HEK293 (cell line): Measurements from ENCODE around the gene GRK5.

Experiments used
- CTCF ChIA-PET: fragments of 350-600 bp; formaldehyde crosslinking; extraction: SDS; loops from one replicate; lab custom pipeline; 2021; ENCODE audit warnings: antibody characterized with exemption; lab: Yijun Ruan, JAX
- POLR2A ChIA-PET: fragments of 300-600 bp; formaldehyde crosslinking; extraction: SDS; loops from one replicate; lab custom pipeline; 2020; ENCODE audit warnings: antibody characterized with exemption, inconsistent platforms; lab: Yijun Ruan, JAX
- H3K27ac ChIP-seq: fragments of 200-500 bp; sonication (Bioruptor generic); 2 replicates; pipeline ENCODE4 v1.5.1; 2014; ENCODE audit warnings: low read depth, low read length, control low read depth, inconsistent platforms; ENCODE audit errors: extremely low read depth
- H3K36me3 ChIP-seq, 2 experiments: fragments of 200-500 bp in 1 of 2; sonication (Bioruptor generic) in 1 of 2; 1 replicate in 1 of 2; 2 replicates in 1 of 2; pipeline ENCODE4 v1.5.1; 2014 to 2017; ENCODE audit warnings: inconsistent platforms in 2 of 2, low read length in 2 of 2; ENCODE audit not compliant: control insufficient read depth in 2 of 2, insufficient read depth in 1 of 2
- H3K4me1 ChIP-seq: fragments of 200-500 bp; sonication (Bioruptor generic); 2 replicates; pipeline ENCODE4 v1.5.1; 2014; ENCODE audit warnings: mild to moderate bottlenecking, low read length, inconsistent platforms; ENCODE audit not compliant: control insufficient read depth, insufficient read depth
- H3K4me3 ChIP-seq: 2 replicates; pipeline ENCODE4 v1.5.1; 2011; ENCODE audit warnings: low read depth, mild to moderate bottlenecking, control low read depth, low read length, moderate library complexity
- H3K9me3 ChIP-seq: fragments of 200-500 bp; sonication (Bioruptor generic); 2 replicates; pipeline ENCODE4 v1.5.1; 2014; ENCODE audit warnings: low read depth, low read length, inconsistent platforms; ENCODE audit not compliant: control insufficient read depth, insufficient read depth
- GLI2 ChIP-seq: fragments of 450-650 bp; formaldehyde crosslinking; IDR thresholded peaks from 2 replicates; pipeline ENCODE4; 2017; ENCODE audit warnings: missing biosample characterization, missing genetic modification characterization, low read depth, borderline replicate concordance
- GLIS1 ChIP-seq: fragments of 450-650 bp; formaldehyde crosslinking; IDR thresholded peaks from 2 replicates; pipeline ENCODE4 v1.5.1; 2016; ENCODE audit warnings: missing biosample characterization, missing genetic modification characterization
- PATZ1 ChIP-seq: fragments of 450-650 bp; formaldehyde crosslinking; IDR thresholded peaks from 2 replicates; pipeline ENCODE4 v1.5.1; 2016; ENCODE audit warnings: missing biosample characterization, missing genetic modification characterization
- PRDM2 ChIP-seq: fragments of 450-650 bp; formaldehyde crosslinking; IDR thresholded peaks from 2 replicates; pipeline ENCODE4 v1.5.1; 2016; ENCODE audit warnings: missing biosample characterization, missing genetic modification characterization, borderline replicate concordance
- PRDM4 ChIP-seq: fragments of 450-650 bp; formaldehyde crosslinking; IDR thresholded peaks from 2 replicates; pipeline ENCODE4 v1.5.1; 2017; ENCODE audit warnings: missing biosample characterization, missing genetic modification characterization
- REST ChIP-seq: fragments of 450-650 bp; formaldehyde crosslinking; IDR thresholded peaks from 2 replicates; pipeline ENCODE4 v1.5.1; 2016; ENCODE audit warnings: missing biosample characterization, missing genetic modification characterization
- ZFP3 ChIP-seq: fragments of 450-650 bp; formaldehyde crosslinking; IDR thresholded peaks from 2 replicates; pipeline ENCODE4 v1.5.1; 2016; ENCODE audit warnings: low read depth, missing biosample characterization, missing genetic modification characterization
- ZFP41 ChIP-seq: fragments of 450-650 bp; formaldehyde crosslinking; IDR thresholded peaks from 2 replicates; pipeline ENCODE4 v1.5.1; 2016; ENCODE audit warnings: missing biosample characterization, missing genetic modification characterization, borderline replicate concordance
- ZNF114 ChIP-seq: fragments of 450-650 bp; formaldehyde crosslinking; IDR thresholded peaks from 2 replicates; pipeline ENCODE4 v1.5.0; 2017; ENCODE audit warnings: missing biosample characterization, missing genetic modification characterization
- ZNF169 ChIP-seq: fragments of 450-650 bp; formaldehyde crosslinking; IDR thresholded peaks from 2 replicates; pipeline ENCODE4 v1.5.1; 2016; ENCODE audit warnings: missing biosample characterization, missing genetic modification characterization
- ZNF2 ChIP-seq: fragments of 450-650 bp; formaldehyde crosslinking; IDR thresholded peaks from 2 replicates; pipeline ENCODE4 v1.5.1; 2016; ENCODE audit warnings: missing biosample characterization, missing genetic modification characterization
- ZNF223 ChIP-seq: fragments of 450-650 bp; formaldehyde crosslinking; IDR thresholded peaks from 2 replicates; pipeline ENCODE4 v1.5.1; 2016; ENCODE audit warnings: missing biosample characterization, missing genetic modification characterization
- ZNF248 ChIP-seq: fragments of 450-650 bp; formaldehyde crosslinking; IDR thresholded peaks from 2 replicates; pipeline ENCODE4 v1.5.1; 2017; ENCODE audit warnings: missing biosample characterization, missing genetic modification characterization
- ZNF274 ChIP-seq, 2 experiments: fragments of 200-500 bp in 1 of 2; fragments of 450-650 bp in 1 of 2; sonication (Bioruptor generic) in 1 of 2; formaldehyde crosslinking in 1 of 2; IDR thresholded peaks; 2 replicates each; pipeline versions ENCODE4 v1.5.1 to v1.6.1; 2014 to 2016; ENCODE audit warnings: borderline replicate concordance in 1 of 2, inconsistent platforms in 1 of 2, low read length in 1 of 2, missing biosample characterization in 1 of 2, missing genetic modification characterization in 1 of 2
- ZNF324 ChIP-seq: fragments of 450-650 bp; formaldehyde crosslinking; IDR thresholded peaks from 2 replicates; pipeline ENCODE4 v1.5.1; 2016; ENCODE audit warnings: missing biosample characterization, missing genetic modification characterization
- ZNF48 ChIP-seq: fragments of 450-650 bp; formaldehyde crosslinking; IDR thresholded peaks from 2 replicates; pipeline ENCODE4 v1.5.1; 2016; ENCODE audit warnings: missing biosample characterization, missing genetic modification characterization
- ZNF621 ChIP-seq: fragments of 450-650 bp; formaldehyde crosslinking; IDR thresholded peaks from 2 replicates; pipeline ENCODE4 v1.5.1; 2017; ENCODE audit warnings: missing biosample characterization, missing genetic modification characterization
- ZNF76 ChIP-seq: fragments of 450-650 bp; formaldehyde crosslinking; IDR thresholded peaks from 2 replicates; pipeline ENCODE4; 2016; ENCODE audit warnings: low read depth, missing biosample characterization, missing genetic modification characterization, borderline replicate concordance
- ZNF792 ChIP-seq: fragments of 450-650 bp; formaldehyde crosslinking; IDR thresholded peaks from 2 replicates; pipeline ENCODE4 v1.5.1; 2016; ENCODE audit warnings: missing biosample characterization, missing genetic modification characterization
- ZSCAN30 ChIP-seq: fragments of 450-650 bp; IDR thresholded peaks from 2 replicates; pipeline ENCODE4 v1.5.1; 2018; ENCODE audit warnings: missing biosample characterization, mild to moderate bottlenecking, missing genetic modification characterization, moderate library complexity
- TF ChIP-seq, protein P1 (sequence below): fragments of 450-650 bp; formaldehyde crosslinking; IDR thresholded peaks from 2 replicates; pipeline ENCODE4 v1.5.1; 2016; ENCODE audit warnings: missing biosample characterization, missing genetic modification characterization

The GRK5 gene

GRCh38 chr10:119465085-119465484 lies 257.7 kb downstream of the GRK5 start (continued):
- TF ChIP-seq PRDM2 = no peak
- 0 out of 2 replicates have a peak, but pooled peaks have one; percentile 12 for TF ChIP-seq ZNF248 (tag by site-specific recombination)
- TF ChIP-seq ZFP3 = no peak
- no peak for TF ChIP-seq ZNF114
- no peak for TF ChIP-seq ZNF792
- TF ChIP-seq ZNF48 = no peak
- TF ChIP-seq ZNF76 (tag by site-specific recombination) = no peak

DNA sequence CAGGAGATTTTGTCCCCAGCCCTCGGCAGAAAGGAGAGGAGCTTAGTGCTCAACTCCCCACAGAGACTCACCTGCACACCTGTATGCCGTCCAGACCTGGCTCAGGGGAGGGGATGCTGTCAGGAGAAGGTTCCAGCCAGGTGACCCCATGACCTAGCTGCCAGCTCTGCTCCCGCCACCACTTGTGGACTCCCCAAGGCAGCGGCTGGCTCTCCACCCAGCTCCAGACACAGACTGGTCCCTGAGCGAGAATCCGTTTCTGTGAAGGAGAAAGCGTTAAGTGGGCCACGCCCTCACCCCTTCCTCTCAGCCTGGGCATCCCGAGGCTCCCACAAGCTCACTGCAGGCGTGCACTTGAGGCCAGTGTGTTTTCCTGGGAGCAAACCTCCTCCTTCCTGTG lies 258.7 kb downstream of the GRK5 start:
- Histone ChIP-seq H3K4me1 (no peaks in the 10 kb centered on the region), H3K36me3 (no peaks in the 10 kb centered on the region), H3K27ac (no peak overlapping the region), H3K4me3 (no peak overlapping the region), H3K9me3 (no peaks in the 10 kb centered on the region)
- ChIA-PET POLR2A (no interaction called here), CTCF (interaction anchor here (1.3 kb wide), 1 partner anchor 21 kb away, joined by 4 read pairs; no protein-coding TSS in a partner anchor)
- TF ChIP-seq ZNF324 (tag by site-specific recombination) = no peak
- no peak for TF ChIP-seq ZFP3
- no peak for TF ChIP-seq GLIS1 (tag by site-specific recombination)
- no peak for TF ChIP-seq ZNF621 (tag by site-specific recombination)
- TF ChIP-seq ZNF792 = no peak
- no peak for TF ChIP-seq ZFP41 (tag by site-specific recombination)
- TF ChIP-seq ZNF223 (tag by site-specific recombination) = no peak
- TF ChIP-seq ZSCAN30 (tag by site-specific recombination) = no peak
- no peak for TF ChIP-seq REST (tag by site-specific recombination)
- TF ChIP-seq, protein P1, sequence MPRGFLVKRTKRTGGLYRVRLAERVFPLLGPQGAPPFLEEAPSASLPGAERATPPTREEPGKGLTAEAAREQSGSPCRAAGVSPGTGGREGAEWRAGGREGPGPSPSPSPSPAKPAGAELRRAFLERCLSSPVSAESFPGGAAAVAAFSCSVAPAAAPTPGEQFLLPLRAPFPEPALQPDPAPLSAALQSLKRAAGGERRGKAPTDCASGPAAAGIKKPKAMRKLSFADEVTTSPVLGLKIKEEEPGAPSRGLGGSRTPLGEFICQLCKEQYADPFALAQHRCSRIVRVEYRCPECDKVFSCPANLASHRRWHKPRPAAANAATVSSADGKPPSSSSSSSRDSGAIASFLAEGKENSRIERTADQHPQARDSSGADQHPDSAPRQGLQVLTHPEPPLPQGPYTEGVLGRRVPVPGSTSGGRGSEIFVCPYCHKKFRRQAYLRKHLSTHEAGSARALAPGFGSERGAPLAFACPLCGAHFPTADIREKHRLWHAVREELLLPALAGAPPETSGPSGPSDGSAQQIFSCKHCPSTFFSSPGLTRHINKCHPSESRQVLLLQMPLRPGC (tag by site-specific recombination) = no peak
- TF ChIP-seq PATZ1 (tag by site-specific recombination) = no peak
- TF ChIP-seq ZNF169 = no peak
- no peak for TF ChIP-seq ZNF2 (tag by site-specific recombination)
- no peak for TF ChIP-seq PRDM4 (tag by site-specific recombination)
- TF ChIP-seq GLI2 (tag by site-specific recombination) = no peak
- no peak for TF ChIP-seq ZNF48
- TF ChIP-seq ZNF274 (IDR thresholded peaks at IDR 0.05; ENCODE audit: low read length) = no peak
- no peak for TF ChIP-seq ZNF274 (tag by site-specific recombination; IDR thresholded peaks at IDR 0.05; ENCODE audit: borderline replicate concordance)
